K562 (cell line): ENCODE measurements around the gene CYTH4. TPM values are rescaled to one million over a fixed set of nuclear protein-coding genes. Genes with fewer than 3 reads are reported as not detected.

Experiments
- ATAC-seq: fragments of 200-7000 bp; cut with Tn5 transposase; 3 replicates; pipeline ENCODE4 v1.9.1; 2020; ENCODE audit warnings: moderate library complexity
- BruUV-seq: library from RNA; stranded (reverse); fragments of 400-500 nt; replicated peaks from 2 replicates; lab custom pipeline; 2021; lab: Mats Ljungman, UMichigan
- CTCF ChIA-PET: fragments of 300-600 bp; formaldehyde crosslinking; extraction: SDS; loops from one replicate; lab custom pipeline; 2021; ENCODE audit warnings: low intra/inter-chr PET ratio; lab: Yijun Ruan, JAX
- POLR2A ChIA-PET: fragments of 300-600, 350-650 bp; sonication (Branson Sonifier 250); formaldehyde crosslinking; extraction: SDS; loops from one replicate; lab custom pipeline; 2021; ENCODE audit warnings: antibody characterized with exemption, inconsistent platforms; lab: Yijun Ruan, JAX
- DNase-seq, 4 experiments: peaks; one replicate each; pipeline versions ENCODE4 v3.0.0 to v3.0.0-alpha.2; 2011 to 2018; ENCODE audit warnings: low spot score in 3 of 4, mixed read lengths in 3 of 4; ENCODE audit errors: extremely low read depth in 1 of 4
- FAIRE-seq: peaks from 2 replicates; lab custom pipeline; 2011; peaks lifted over from hg19 to GRCh38; lab: Jason Lieb, UNC
- H2AFZ ChIP-seq: 2 replicates; pipeline ENCODE4 v1.6.0; 2011; ENCODE audit warnings: low read depth, low read length, control low read depth, inconsistent platforms
- H3K27ac ChIP-seq: fragments of 200-600 bp; 3 replicates; pipeline ENCODE4 v1.8.0; 2011; ENCODE audit warnings: low read depth, mild to moderate bottlenecking, control low read depth, inconsistent platforms, low read length, moderate library complexity, mixed read lengths; ENCODE audit errors: extremely low read depth
- H3K27me3 ChIP-seq, 2 experiments: fragments of 300-600 bp in 1 of 2; 2 replicates in 1 of 2; 3 replicates in 1 of 2; pipeline versions ENCODE4 v1.6.0 to v1.8.0; 2011; ENCODE audit warnings: inconsistent platforms in 2 of 2, low read length in 2 of 2, mild to moderate bottlenecking in 1 of 2, mixed read lengths in 1 of 2, moderate library complexity in 1 of 2; ENCODE audit not compliant: control insufficient read depth in 2 of 2, insufficient read depth in 2 of 2
- H3K36me3 ChIP-seq: fragments of 300-600 bp; 3 replicates; pipeline ENCODE4 v1.8.0; 2011; ENCODE audit warnings: mild to moderate bottlenecking, low read length, inconsistent platforms; ENCODE audit not compliant: control insufficient read depth, insufficient read depth
- H3K4me1 ChIP-seq, 2 experiments: fragments of 200-600 bp in 1 of 2; replicated peaks in 1 of 2; 2 replicates in 1 of 2; 3 replicates in 1 of 2; pipeline versions ENCODE4 v1.5.1 to v1.8.0; 2011; ENCODE audit warnings: inconsistent platforms in 2 of 2, low read length in 2 of 2, mild to moderate bottlenecking in 1 of 2, mixed read lengths in 1 of 2, moderate library complexity in 1 of 2; ENCODE audit not compliant: control insufficient read depth in 2 of 2, insufficient read depth in 2 of 2
- H3K4me2 ChIP-seq: 2 replicates; pipeline ENCODE4 v1.6.1; 2011; ENCODE audit warnings: low read length, control low read depth, inconsistent platforms, mixed read lengths; ENCODE audit not compliant: insufficient read depth
- H3K4me3 ChIP-seq: fragments of 200-600 bp; sonication (generic), shearing (Covaris generic); 2 replicates; pipeline ENCODE4 v1.5.1; 2016; ENCODE audit warnings: control low read depth, inconsistent platforms
- H3K79me2 ChIP-seq: fragments of 200-600 bp; 3 replicates; pipeline ENCODE4 v1.8.0; 2011; ENCODE audit warnings: low read length, inconsistent platforms; ENCODE audit not compliant: control insufficient read depth, insufficient read depth
- H3K9ac ChIP-seq, 2 experiments: 2 replicates each; pipeline versions ENCODE4 v1.6.0 to v1.6.1; 2011; ENCODE audit warnings: low read depth in 2 of 2, low read length in 2 of 2, control low read depth in 1 of 2, inconsistent platforms in 1 of 2, mild to moderate bottlenecking in 1 of 2, mixed read lengths in 1 of 2; ENCODE audit not compliant: insufficient read depth in 1 of 2
- H3K9me1 ChIP-seq: one replicate; pipeline ENCODE4 v1.6.0; 2011; ENCODE audit warnings: inconsistent platforms, mild to moderate bottlenecking, low read length, moderate library complexity; ENCODE audit not compliant: control insufficient read depth, insufficient read depth
- H3K9me3 ChIP-seq: replicated peaks from 2 replicates; pipeline ENCODE4 v1.5.1; 2011; ENCODE audit warnings: low read depth, low read length, inconsistent platforms; ENCODE audit not compliant: control insufficient read depth, insufficient read depth
- H4K20me1 ChIP-seq: replicated peaks from 2 replicates; pipeline ENCODE4 v1.6.1; 2011; ENCODE audit warnings: low read length, inconsistent platforms, mixed read lengths; ENCODE audit not compliant: control insufficient read depth, insufficient read depth
- BMI1 ChIP-seq: fragments of 150-350 bp; IDR thresholded peaks from 2 replicates; pipeline ENCODE4 v1.6.1; 2014; ENCODE audit warnings: low read length
- EHMT2 ChIP-seq: fragments of 450-650 bp; IDR thresholded peaks from 2 replicates; pipeline ENCODE4 v1.6.1; 2018; ENCODE audit warnings: antibody characterized with exemption
- ELK1 ChIP-seq: sonication (generic); formaldehyde crosslinking; IDR thresholded peaks from 2 replicates; pipeline ENCODE4 v1.8.1; 2022; ENCODE audit warnings: missing genetic modification reagents
- FOXM1 ChIP-seq, 2 experiments: fragments of 450-650 bp in 1 of 2; sonication (generic) in 1 of 2; formaldehyde crosslinking in 1 of 2; IDR thresholded peaks; 2 replicates each; pipeline versions ENCODE4 v1.6.1 to v1.9.0; 2017 to 2022; ENCODE audit warnings: low read depth in 2 of 2, mild to moderate bottlenecking in 2 of 2, missing genetic modification reagents in 1 of 2, moderate library complexity in 1 of 2
- KLF1 ChIP-seq: fragments of 450-650 bp; IDR thresholded peaks from 2 replicates; pipeline ENCODE4 v1.6.1; 2016; ENCODE audit warnings: missing genetic modification characterization, missing compliant biosample characterization
- SLC30A9 ChIP-seq: fragments of 250-450 bp; sonication (Bioruptor Pico); IDR thresholded peaks from 2 replicates; pipeline ENCODE4 v1.8.0; 2022; ENCODE audit warnings: mild to moderate bottlenecking, moderate library complexity
- SRSF3 ChIP-seq: fragments of 200-400 bp; formaldehyde crosslinking; IDR thresholded peaks from 2 replicates; pipeline ENCODE4 v1.6.1; 2016; ENCODE audit warnings: mild to moderate bottlenecking, low read length, moderate library complexity; ENCODE audit not compliant: insufficient read depth
- TBL1XR1 ChIP-seq, 2 experiments: IDR thresholded peaks; 2 replicates each; pipeline ENCODE4 v1.6.1; 2012; ENCODE audit warnings: improper control_type of control experiment in 2 of 2, low read length in 2 of 2, mild to moderate bottlenecking in 1 of 2
- TCF3 ChIP-seq: sonication (generic); formaldehyde crosslinking; IDR thresholded peaks from 2 replicates; pipeline ENCODE4 v1.4.0; 2020; ENCODE audit warnings: mild to moderate bottlenecking, missing genetic modification reagents
- ZC3H4 ChIP-seq: sonication (generic); formaldehyde crosslinking; IDR thresholded peaks from 2 replicates; pipeline ENCODE4 v1.9.0; 2021; ENCODE audit warnings: missing genetic modification reagents, borderline replicate concordance
- ZNF431 ChIP-seq: sonication (generic); formaldehyde crosslinking; IDR thresholded peaks from 2 replicates; pipeline ENCODE4 v1.8.0; 2022; ENCODE audit warnings: mild to moderate bottlenecking, missing genetic modification reagents
- ZNF584 ChIP-seq: fragments of 200-800 bp; sonication (Bioruptor generic); IDR thresholded peaks from 2 replicates; pipeline ENCODE4 v1.6.1; 2016; ENCODE audit warnings: low read depth, mild to moderate bottlenecking, missing genetic modification characterization, missing compliant biosample characterization
- ZNF77 ChIP-seq: fragments of 250-450 bp; sonication (Bioruptor Pico); IDR thresholded peaks from 2 replicates; pipeline ENCODE4 v1.5.0; 2020
- WGBS: fragments of 100-300 bp; shearing (Covaris generic); methylation state at CpG from one replicate; pipeline ENCODE4 v1.1.6; 2016; ENCODE audit warnings: low coverage, mixed read lengths; ENCODE audit not compliant: insufficient coverage; ENCODE audit errors: missing lambda C conversion rate; 5-methylcytosine and 5-hydroxymethylcytosine counted together
- in situ Hi-C: fragments of 300-500 bp; cut with MboI; formaldehyde crosslinking; loops from 4 replicates; pipeline ENCODE4 v1.15.0; 2018; ENCODE audit warnings: inconsistent platforms, mixed read lengths
- intact Hi-C: fragments of 100-400 bp; cut with micrococcal nuclease; formaldehyde crosslinking; loops from 2 replicates; pipeline ENCODE4 v1.14.2; 2022
- polyA plus RNA-seq, 8 experiments: library from polyadenylated mRNA; depleted of rRNA in 4 of 8; stranded (reverse) in 5 of 8; unstranded in 3 of 8; fragments of >200 nt; fragmentation: Nextera tagmentation in 2 of 8; fragmentation: Illumina TruSeq in 1 of 8; extraction: Ambion mirVana in 2 of 8; extraction: Trizol in 1 of 8; gene quantifications; 2 replicates each; pipeline versions ENCODE4 v1.2.1 to v1.2.3, GENCODE V29; 2011 to 2014; ENCODE audit warnings: inconsistent platforms in 1 of 8, missing spikeins in 1 of 8
- total RNA-seq, 7 experiments: library from RNA; depleted of rRNA in 6 of 7; stranded (reverse); fragments of >200 nt in 6 of 7; fragmentation: Illumina TruSeq in 2 of 7; extraction: Trizol in 2 of 7; gene quantifications; 2 replicates each; pipeline versions ENCODE4 v1.2.1 to v1.2.3, GENCODE V29; 2011 to 2021; ENCODE audit warnings: low replicate concordance in 1 of 7

The CYTH4 gene
- total and polyA plus RNA-seq, 9 of the 15 experiments (the other 6 are each of a cell fraction or from before 2014, with no cell fraction given): 0.03 to 2.0 (median 0.61) TPM; not detected in 1

GRCh38 chr22:37336579-37336978 is 54.3 kb downstream of the CYTH4 start (continued):
- no peak for TF ChIP-seq ZC3H4
- peak; percentile 24; the same call in 1 of the 2 replicates for TF ChIP-seq TCF3 (CRISPR knock-in tag)
- no peak for TF ChIP-seq ELK1 (CRISPR knock-in tag)
- no peak for TF ChIP-seq TBL1XR1 (IDR thresholded peaks at IDR 0.05; ENCODE audit: low read length in 2 of 2)
- TF ChIP-seq ZNF584 (CRISPR knock-in tag): no peak
- TF ChIP-seq BMI1: no peak
- TF ChIP-seq, all 486 proteins: peak for 4

- H2AFZ ChIP-seq: no peak overlapping the region
- no peak for DNase-seq
- intact Hi-C loops: no loop called here
- H3K9ac ChIP-seq: peak overlapping the region in 1 of 2 experiments; percentile 26; a peak in 1 of 4 replicates
- ChIA-PET CTCF (interaction anchor here (0.6 kb wide), 1 partner anchor 72 kb away, joined by 6 read pairs; no protein-coding TSS in a partner anchor), POLR2A (no interaction called here)
- H3K9me1 ChIP-seq: no peaks in the 10 kb centered on the region
- no peaks in the 10 kb centered on the region; the same call in 1 of the 2 replicates for H4K20me1 ChIP-seq
- no peaks in the 10 kb centered on the region for H3K79me2 ChIP-seq
- WGBS: 18% methylated on average over 7 of the region's 8 CpGs
- no peak overlapping the region for H3K27ac ChIP-seq
- no peak for FAIRE-seq
- in situ Hi-C loops: no loop called here
- peaks cover 16 to 58% of the 10 kb centered on the region in 2 experiments; a peak in 4 of 5 replicates for H3K27me3 ChIP-seq
- H3K36me3 ChIP-seq: no peaks in the 10 kb centered on the region
- peaks cover 0 to 35% of the 10 kb centered on the region in 2 experiments; a peak in 3 of 5 replicates for H3K4me1 ChIP-seq
- no peaks in the 10 kb centered on the region for H3K9me3 ChIP-seq
- no TSS peak for BruUV-seq
- no peak for ATAC-seq
- no peak overlapping the region for H3K4me3 ChIP-seq
- no peak overlapping the region for H3K4me2 ChIP-seq
- TF ChIP-seq EHMT2 (no peak), ZNF431 (no peak), SLC30A9 (CRISPR knock-in tag) (no peak), SRSF3 (no peak), KLF1 (tag) (no peak), ZNF77 (CRISPR knock-in tag) (no peak), FOXM1 (IDR thresholded peaks at IDR 0.05; ENCODE audit: low read depth) (no peak), FOXM1 (CRISPR knock-in tag; IDR thresholded peaks at IDR 0.05; ENCODE audit: low read depth) (no peak)
Observed at GRCh38 chr22:37337204-37337943, 55.1 kb downstream of the CYTH4 start.
